ENCODE measurements around the gene FKBP8. TPM values are rescaled to one million over a fixed set of nuclear protein-coding genes. Genes with fewer than 3 reads are reported as not detected.

FKBP8 gene
- total RNA-seq, 2 experiments from 2014 or later: 161 to 163 TPM

DNA sequence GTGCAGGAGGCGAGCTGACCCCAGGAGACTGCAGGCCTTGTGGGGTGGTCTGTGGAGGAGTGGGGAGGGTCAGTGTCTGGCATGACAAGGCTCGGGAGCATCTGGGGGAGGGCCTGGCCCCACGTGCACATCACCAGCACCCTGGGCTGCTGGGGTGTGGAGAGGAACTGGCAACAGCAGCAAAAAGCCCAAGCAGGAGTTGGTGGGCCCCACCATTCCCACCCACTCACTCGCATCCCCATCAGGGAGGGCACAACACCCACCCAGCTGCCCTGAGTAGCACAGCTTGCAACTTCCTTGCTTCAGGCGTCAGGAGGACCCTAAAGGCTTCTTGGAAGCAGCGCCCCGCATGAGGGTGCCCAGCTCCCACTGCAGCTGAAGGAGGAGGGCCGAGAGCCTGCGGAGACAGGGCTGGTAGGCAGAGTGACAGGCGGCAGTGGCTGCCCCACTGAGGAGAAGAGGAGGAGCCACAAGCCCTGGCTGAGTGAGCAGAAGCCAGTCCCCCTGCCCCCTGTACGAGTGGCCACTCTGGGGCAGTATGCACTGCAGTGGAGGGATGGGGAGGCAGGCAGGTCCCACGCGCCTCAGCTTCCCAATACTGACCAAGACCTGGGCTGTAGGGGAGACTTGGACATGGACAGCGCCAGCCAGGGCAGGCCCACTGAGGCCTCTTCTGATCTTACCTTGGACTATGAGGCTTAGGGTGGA, 48.0 kb downstream of the FKBP8 start:
- CTCF ChIA-PET: interaction anchor here (0.6 to 2.4 kb wide), 7 partner anchors 10 to 177 kb away, joined by 3 to 13 read pairs (median 4); partner anchors contain the start of gene FKBP8
- Mint-ChIP-seq H3K27me3 (ENCODE audit: low read depth) (no peaks in the 10 kb centered on the region), H3K36me3 (ENCODE audit: low read depth) (peaks cover 2% of the 10 kb centered on the region), H3K4me1 (ENCODE audit: low read depth) (peaks cover 61% of the 10 kb centered on the region), H3K27ac (peak overlapping the region; percentile 78), H3K9me3 (no peaks in the 10 kb centered on the region), H3K4me3 (no peak overlapping the region)
- intact Hi-C loops (cut with micrococcal nuclease): no loop called here
- no peak for DNase-seq

DNA sequence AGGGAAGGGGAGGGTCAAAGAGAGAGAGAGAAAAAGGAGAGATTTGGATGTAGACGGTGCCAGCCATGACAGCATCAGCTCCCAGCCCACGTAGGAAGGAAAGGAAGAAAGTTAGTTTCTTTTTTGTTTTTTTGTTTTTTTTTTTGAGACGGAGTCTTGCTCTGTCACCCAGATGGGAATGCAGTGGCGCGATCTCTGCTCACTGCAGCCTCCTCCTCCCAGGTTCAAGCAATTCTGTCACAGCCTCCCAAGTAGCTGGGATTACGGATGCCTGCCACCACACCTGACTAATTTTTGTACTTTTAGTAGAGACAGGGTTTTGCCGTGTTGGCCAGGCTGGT, 49.1 kb downstream of the FKBP8 start:
- peaks cover 55% of the 10 kb centered on the region for H3K4me1 Mint-ChIP-seq (ENCODE audit: low read depth)
- H3K27ac Mint-ChIP-seq: peak overlapping the region; percentile 29
- H3K9me3 Mint-ChIP-seq: no peaks in the 10 kb centered on the region
- intact Hi-C loops (cut with micrococcal nuclease): no loop called here
- H3K4me3 Mint-ChIP-seq: no peak overlapping the region
- peak; percentile 21 for DNase-seq
- no peaks in the 10 kb centered on the region for H3K27me3 Mint-ChIP-seq (ENCODE audit: low read depth)
- CTCF ChIA-PET: interaction anchor here (1.0 to 1.5 kb wide), 2 partner anchors 33 to 106 kb away, joined by 4 read pairs; no protein-coding TSS in a partner anchor
- H3K36me3 Mint-ChIP-seq (ENCODE audit: low read depth): peaks cover 2% of the 10 kb centered on the region

DNA sequence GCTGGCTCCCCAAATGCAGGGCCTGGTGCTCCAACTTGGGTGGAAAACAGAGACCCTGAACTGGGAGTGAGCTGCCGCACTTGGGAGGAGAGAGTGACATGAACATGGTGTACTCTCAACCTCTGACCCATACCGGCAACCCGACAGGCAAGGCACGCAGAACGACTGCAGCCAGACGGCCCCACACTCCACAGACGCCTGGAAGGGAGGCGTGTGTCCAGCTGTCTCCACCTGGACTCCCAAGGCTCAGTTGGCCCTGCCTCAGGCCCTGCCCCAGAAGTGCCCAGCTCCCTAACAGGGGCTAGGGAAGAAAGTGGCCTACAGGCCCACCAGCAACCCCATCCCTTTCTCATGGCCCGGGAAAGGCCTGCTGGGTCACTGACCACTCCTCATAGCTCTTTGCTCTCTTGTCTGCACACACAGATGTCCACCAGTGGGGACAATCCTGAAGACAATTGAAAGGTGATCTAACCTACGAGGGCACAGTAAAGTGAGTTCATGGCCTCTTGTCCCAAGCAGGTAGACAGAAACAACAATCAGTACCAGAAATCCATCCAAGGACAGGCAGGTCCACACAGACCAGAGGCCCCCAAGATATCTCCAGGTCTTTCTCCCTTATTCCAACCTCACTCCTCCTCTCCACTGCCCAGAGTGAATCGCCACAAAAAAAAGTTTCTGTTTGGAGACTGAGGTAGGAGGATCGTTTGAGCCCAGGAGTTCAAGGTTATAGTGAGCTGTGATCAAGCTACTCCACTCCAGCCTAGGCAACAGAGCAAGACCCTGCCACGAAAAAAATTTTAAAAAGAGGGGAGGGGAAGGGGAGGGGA, 49.7 kb downstream of the FKBP8 start:
- CTCF ChIA-PET: interaction anchor here (0.5 to 1.5 kb wide), 3 partner anchors 32 to 164 kb away, joined by 4 read pairs; no protein-coding TSS in a partner anchor

DNA sequence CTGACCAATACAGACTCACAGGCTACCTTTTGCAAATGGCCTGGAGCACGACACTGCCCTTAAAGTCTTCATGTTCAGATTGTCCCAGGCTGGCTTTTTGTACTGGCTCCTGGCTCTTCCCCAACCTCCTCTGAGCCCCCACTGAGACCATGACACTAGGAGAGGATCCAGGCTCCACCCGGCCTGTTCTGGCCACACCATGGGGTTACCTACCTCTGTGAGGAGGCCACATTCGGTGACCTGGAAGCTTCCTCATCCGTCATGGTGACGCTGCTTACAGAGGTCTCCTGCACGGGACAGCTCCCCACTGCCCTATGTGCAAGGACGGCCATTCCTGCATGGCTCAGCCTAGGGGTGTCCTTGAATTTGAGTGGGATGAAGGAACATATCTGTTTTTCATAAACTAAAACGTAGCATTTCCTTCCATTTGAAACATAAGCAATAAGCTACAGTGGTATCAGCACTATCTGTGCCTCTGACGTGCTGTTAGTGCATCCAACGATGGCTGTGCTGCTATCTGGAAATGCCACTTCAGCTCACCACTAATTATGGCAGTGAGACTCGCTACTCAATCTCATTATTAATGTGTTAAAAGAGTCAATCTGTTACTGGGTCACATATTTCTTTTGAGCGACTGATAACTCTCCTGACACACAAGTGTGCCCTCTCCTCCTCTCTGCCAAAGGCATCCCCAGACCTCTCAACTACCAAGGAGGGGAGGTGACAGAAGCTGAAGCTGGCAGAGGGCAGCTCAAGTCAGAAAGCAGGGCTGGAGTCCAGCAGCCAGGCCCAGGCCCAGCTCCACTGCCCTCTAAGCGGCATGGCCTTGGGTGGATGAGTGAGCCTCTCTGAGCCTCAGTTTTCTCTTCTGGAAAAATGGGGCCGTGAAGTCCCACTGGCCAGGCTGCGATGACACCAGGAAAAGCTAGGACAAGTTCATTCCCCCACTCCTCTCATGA, 51.1 kb downstream of the FKBP8 start:
- no peak for DNase-seq
- Mint-ChIP-seq H3K4me1 (ENCODE audit: low read depth) (peaks cover 47% of the 10 kb centered on the region), H3K27me3 (ENCODE audit: low read depth) (no peaks in the 10 kb centered on the region), H3K4me3 (no peak overlapping the region), H3K36me3 (ENCODE audit: low read depth) (peaks cover 2% of the 10 kb centered on the region), H3K9me3 (no peaks in the 10 kb centered on the region), H3K27ac (no peak overlapping the region)
- intact Hi-C loops (cut with micrococcal nuclease): no loop called here
- CTCF ChIA-PET: interaction anchor here (1.0 to 1.2 kb wide), 2 partner anchors 22 to 24 kb away, joined by 3 to 6 read pairs; no protein-coding TSS in a partner anchor

More for the DNA sequence above, 49.7 kb downstream of the FKBP8 start:
- H3K9me3 Mint-ChIP-seq: no peaks in the 10 kb centered on the region
- intact Hi-C loops (cut with micrococcal nuclease): no loop called here
- peaks cover 2% of the 10 kb centered on the region for H3K36me3 Mint-ChIP-seq (ENCODE audit: low read depth)
- H3K27ac Mint-ChIP-seq: peak overlapping the region; percentile 42
- H3K4me1 Mint-ChIP-seq (ENCODE audit: low read depth): peaks cover 51% of the 10 kb centered on the region
- H3K27me3 Mint-ChIP-seq (ENCODE audit: low read depth): no peaks in the 10 kb centered on the region
- no peak overlapping the region for H3K4me3 Mint-ChIP-seq
- no peak for DNase-seq

DNA sequence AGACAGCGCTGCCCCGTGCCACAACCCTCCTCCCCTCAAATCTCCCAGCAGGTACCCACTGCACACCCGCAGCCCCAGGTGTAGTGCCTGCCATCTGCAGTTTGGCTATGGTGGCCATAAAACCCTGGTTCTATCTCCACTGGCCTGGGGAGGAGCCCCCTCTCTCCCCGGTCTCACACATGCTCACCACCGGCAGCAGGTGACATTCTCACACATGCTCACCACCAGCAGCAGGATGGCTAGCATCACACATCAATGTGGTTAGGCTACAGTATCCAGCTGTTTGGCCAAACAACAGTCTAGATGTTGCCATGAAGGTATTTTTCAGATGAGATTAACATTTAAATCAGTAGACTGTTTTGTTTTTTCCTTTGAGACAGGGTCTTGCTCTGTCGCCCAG, 52.6 kb downstream of the FKBP8 start:
- peaks cover 38% of the 10 kb centered on the region for H3K4me1 Mint-ChIP-seq (ENCODE audit: low read depth)
- H3K36me3 Mint-ChIP-seq (ENCODE audit: low read depth): peaks cover 2% of the 10 kb centered on the region
- no peaks in the 10 kb centered on the region for H3K9me3 Mint-ChIP-seq
- intact Hi-C loops (cut with micrococcal nuclease): no loop called here
- CTCF ChIA-PET: interaction anchor here (0.8 to 1.1 kb wide), 3 partner anchors 8 to 29 kb away, joined by 3 read pairs; no protein-coding TSS in a partner anchor
- H3K27me3 Mint-ChIP-seq (ENCODE audit: low read depth): no peaks in the 10 kb centered on the region
- no peak overlapping the region for H3K27ac Mint-ChIP-seq
- DNase-seq: no peak
- no peak overlapping the region for H3K4me3 Mint-ChIP-seq

DNA sequence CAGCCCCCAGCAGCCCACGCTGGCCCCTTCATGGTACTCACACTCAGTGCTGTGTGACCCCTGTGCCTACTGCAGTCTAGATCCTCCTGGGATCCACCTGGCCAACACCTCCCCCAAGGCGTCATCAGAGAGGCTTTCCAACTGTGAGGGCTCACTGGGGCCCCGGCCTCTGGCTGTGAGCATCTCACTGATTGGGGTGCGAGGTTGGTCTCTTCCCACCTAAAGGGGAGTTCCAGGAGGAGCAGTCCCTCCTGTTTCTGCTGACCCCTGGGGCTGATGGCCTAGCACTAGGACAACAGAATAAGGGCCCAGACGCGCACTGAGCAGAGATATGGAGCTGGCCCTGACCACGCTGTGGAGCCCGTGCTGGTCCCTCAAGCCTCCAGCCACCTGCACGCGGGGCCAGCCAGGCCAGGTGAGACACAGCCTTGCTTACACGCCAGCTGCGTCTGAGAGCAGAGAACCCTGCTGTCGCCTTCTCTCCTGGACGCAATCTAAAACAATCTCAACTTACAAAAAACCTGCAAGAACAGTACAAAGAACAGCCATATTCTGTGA, 53.7 kb downstream of the FKBP8 start:
- CTCF ChIA-PET: interaction anchor here (1.0 to 1.4 kb wide), 3 partner anchors 9 to 39 kb away, joined by 3 to 4 read pairs (median 3); no protein-coding TSS in a partner anchor
- Mint-ChIP-seq H3K36me3 (ENCODE audit: low read depth) (peaks cover 2% of the 10 kb centered on the region), H3K4me3 (no peak overlapping the region), H3K9me3 (no peaks in the 10 kb centered on the region), H3K4me1 (ENCODE audit: low read depth) (peaks cover 34% of the 10 kb centered on the region), H3K27ac (no peak overlapping the region), H3K27me3 (ENCODE audit: low read depth) (no peaks in the 10 kb centered on the region)
- no peak for DNase-seq
- intact Hi-C loops (cut with micrococcal nuclease): no loop called here

DNA sequence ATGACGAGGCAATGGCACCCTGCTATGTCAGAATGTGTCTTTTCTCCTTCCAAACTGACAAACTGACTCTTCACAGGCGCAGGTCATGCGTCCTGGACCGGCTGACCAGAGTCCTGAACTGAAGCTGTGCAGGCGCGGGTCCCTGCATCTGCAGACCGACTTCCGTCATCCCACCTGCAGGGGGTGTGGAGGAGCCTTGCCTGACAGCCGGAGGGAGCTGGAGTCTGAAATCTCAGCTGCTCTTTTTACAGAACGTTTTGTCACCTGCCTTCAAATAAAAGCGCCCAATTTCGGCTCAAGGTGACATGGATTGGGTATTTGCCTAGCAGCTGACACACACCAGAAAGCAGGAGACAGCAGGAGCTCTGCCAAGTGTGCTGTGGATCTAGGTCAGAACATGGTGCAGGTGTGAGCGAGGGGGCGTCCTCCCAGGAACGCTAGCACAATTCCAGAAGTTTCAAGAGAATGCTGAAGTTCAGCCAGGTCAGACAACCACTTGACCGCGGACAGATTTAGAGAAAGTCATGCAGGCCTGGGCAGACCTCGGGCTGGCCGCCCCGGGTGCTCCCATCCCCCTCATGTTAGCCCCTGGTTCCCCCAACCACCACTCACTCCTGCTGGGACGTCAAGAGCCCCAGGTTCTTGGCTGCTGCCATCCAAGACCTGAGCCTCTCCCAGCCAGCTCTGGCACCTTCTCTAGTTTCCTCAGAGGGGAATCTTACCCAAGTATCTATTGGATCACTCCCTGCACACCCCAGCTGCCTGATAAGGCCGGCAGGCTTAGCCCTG, 54.3 kb downstream of the FKBP8 start:
- intact Hi-C loops (cut with micrococcal nuclease): no loop called here
- Mint-ChIP-seq H3K9me3 (no peaks in the 10 kb centered on the region), H3K27me3 (ENCODE audit: low read depth) (no peaks in the 10 kb centered on the region), H3K27ac (no peak overlapping the region), H3K36me3 (ENCODE audit: low read depth) (peaks cover 2% of the 10 kb centered on the region), H3K4me1 (ENCODE audit: low read depth) (peaks cover 28% of the 10 kb centered on the region), H3K4me3 (no peak overlapping the region)
- DNase-seq: peak; percentile 33
- CTCF ChIA-PET: interaction anchor here (0.6 to 1.4 kb wide), 6 partner anchors 7 to 184 kb away, joined by 3 to 4 read pairs (median 3); no protein-coding TSS in a partner anchor

DNA sequence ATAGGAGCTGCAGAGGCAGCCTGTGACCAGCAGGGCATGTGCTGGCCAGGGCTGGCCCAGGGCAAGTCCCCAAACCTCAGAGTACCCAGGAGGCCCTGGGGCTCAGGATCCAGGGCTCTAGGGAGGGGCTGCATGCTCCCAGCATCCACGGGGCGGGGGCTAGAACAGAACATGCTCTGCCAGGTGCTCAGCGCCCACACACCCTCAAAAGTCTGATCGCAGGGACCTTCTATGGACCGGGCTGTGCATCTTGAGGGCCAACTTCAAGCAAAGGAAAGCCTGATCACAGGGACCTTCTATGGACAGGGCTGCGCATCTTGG, 55.0 kb downstream of the FKBP8 start:
- H3K27me3 Mint-ChIP-seq (ENCODE audit: low read depth): no peaks in the 10 kb centered on the region
- H3K36me3 Mint-ChIP-seq (ENCODE audit: low read depth): peaks cover 2% of the 10 kb centered on the region
- no peaks in the 10 kb centered on the region for H3K9me3 Mint-ChIP-seq
- DNase-seq: no peak
- intact Hi-C loops (cut with micrococcal nuclease): no loop called here
- peaks cover 27% of the 10 kb centered on the region for H3K4me1 Mint-ChIP-seq (ENCODE audit: low read depth)
- CTCF ChIA-PET: interaction anchor here (0.6 to 1.4 kb wide), 5 partner anchors 8 to 184 kb away, joined by 3 read pairs; no protein-coding TSS in a partner anchor
- H3K27ac Mint-ChIP-seq: no peak overlapping the region
- no peak overlapping the region for H3K4me3 Mint-ChIP-seq

DNA sequence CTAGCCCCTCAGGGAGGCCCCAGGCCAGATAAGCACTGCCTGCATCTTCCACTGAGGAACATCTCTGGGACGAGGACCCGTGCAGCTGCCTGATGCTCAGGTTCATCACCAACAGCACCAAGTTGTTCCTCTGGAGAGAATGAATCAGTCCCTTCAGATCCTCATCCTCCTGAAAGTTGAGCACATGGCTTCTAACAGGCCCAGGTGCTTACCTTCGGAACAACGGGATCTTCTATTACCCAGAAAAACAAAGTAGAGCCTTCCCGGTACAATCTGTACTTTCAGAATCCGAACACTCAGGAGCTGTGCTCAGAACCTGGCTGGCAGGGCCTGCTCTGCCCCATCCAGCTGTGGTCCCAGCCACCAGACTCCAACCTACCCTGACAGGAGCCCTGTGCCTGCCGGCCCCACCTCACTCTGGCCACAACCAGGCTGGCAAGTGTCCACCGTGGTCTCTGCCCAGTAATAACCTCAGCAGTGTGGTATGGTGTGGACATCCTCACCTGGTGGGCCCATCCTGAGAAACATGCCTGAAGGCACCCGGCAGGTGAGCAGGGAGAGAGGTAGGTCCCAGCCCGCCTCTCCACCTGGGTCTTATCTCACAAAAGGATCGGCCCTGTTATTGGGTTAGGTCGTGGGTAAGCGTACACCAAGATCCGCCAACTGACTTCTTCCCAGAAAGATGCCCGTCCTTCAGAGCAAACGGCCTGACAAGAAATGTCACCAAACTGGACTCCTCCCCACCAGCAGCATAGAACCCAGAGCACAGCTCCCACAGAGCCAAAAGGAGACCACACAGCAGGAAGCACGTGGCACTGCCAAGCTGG, 55.6 kb downstream of the FKBP8 start:
- Mint-ChIP-seq H3K36me3 (ENCODE audit: low read depth) (peaks cover 2% of the 10 kb centered on the region), H3K27ac (no peak overlapping the region), H3K27me3 (ENCODE audit: low read depth) (no peaks in the 10 kb centered on the region), H3K4me3 (no peak overlapping the region), H3K9me3 (no peaks in the 10 kb centered on the region), H3K4me1 (ENCODE audit: low read depth) (peaks cover 30% of the 10 kb centered on the region)
- CTCF ChIA-PET: interaction anchor here (0.6 to 1.4 kb wide), 4 partner anchors 8 to 37 kb away, joined by 3 read pairs; no protein-coding TSS in a partner anchor
- DNase-seq: no peak
- intact Hi-C loops (cut with micrococcal nuclease): no loop called here

DNA sequence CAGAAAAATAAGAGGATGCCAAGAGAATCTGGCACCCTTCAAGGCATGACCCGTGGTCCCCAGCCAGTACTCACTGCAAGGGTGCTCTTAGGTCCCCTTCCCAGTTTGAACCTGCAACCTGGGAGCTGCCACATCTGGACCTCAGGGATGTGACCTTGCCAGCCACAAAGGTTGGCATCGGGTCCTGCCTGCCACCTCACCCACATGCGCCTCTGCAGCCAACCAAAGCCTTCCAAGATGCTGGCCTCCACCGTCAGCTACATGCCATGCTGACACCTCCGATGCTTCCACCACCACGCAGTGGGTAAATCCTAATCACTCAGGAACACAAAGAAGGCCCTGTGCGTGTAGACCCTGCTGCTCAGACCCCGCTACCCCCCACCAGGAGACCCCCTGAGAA, 56.6 kb downstream of the FKBP8 start:
- H3K4me1 Mint-ChIP-seq (ENCODE audit: low read depth): peaks cover 30% of the 10 kb centered on the region
- no peak overlapping the region for H3K4me3 Mint-ChIP-seq
- H3K9me3 Mint-ChIP-seq: no peaks in the 10 kb centered on the region

More for the DNA sequence above, 56.6 kb downstream of the FKBP8 start:
- H3K27ac Mint-ChIP-seq: peak overlapping the region; percentile 37
- intact Hi-C loops (cut with micrococcal nuclease): no loop called here
- no peaks in the 10 kb centered on the region for H3K27me3 Mint-ChIP-seq (ENCODE audit: low read depth)
- DNase-seq: no peak
- CTCF ChIA-PET: no interaction called here
- H3K36me3 Mint-ChIP-seq (ENCODE audit: low read depth): no peaks in the 10 kb centered on the region

Measured in activated naive CD4-positive, alpha-beta T cell treated with anti-CD3 and anti-CD28 coated beads for 36 hours (primary cell).